ENCODE results near the gene TIMM10B. TPM values are rescaled to one million over a fixed set of nuclear protein-coding genes. Genes with fewer than 3 reads are reported as not detected.

TIMM10B gene
- 10 to 100 TPM; 34.1 to 35.4 TPM for total RNA-seq

- no peaks in the 10 kb centered on the region for H3K27me3 Mint-ChIP-seq (ENCODE audit: low read depth)
- H3K36me3 Mint-ChIP-seq (ENCODE audit: low read depth) = peaks cover 45% of the 10 kb centered on the region
- ChIA-PET POLR2A (interaction anchor here (0.6 to 3.2 kb wide), 23 partner anchors 8 to 202 kb away, joined by 3 to 21 read pairs (median 4); partner anchors contain the start of genes DNHD1, ILK, MRPL17 and RRP8), CTCF (interaction anchor here (0.7 to 4.8 kb wide), 14 partner anchors 9 to 274 kb away, joined by 3 to 39 read pairs (median 4); partner anchors contain the start of gene MRPL17)
- DNase-seq = peak; percentile 99
- H3K9me3 Mint-ChIP-seq (ENCODE audit: insufficient read depth) = no peaks in the 10 kb centered on the region
- H3K4me3 Mint-ChIP-seq = peak within 1 kb of the TSS; percentile 94
- H3K27ac Mint-ChIP-seq = peak within 1 kb of the TSS; percentile 97
- H3K4me1 Mint-ChIP-seq (ENCODE audit: low read depth) = peaks cover 38% of the 10 kb centered on the region
- peak; percentile 96 for ATAC-seq
These were observed at the start of gene TIMM10B, which contains the start of gene ARFIP2 for GRCh38 chr11:6481012-6481923. TSS of gene TIMM10B (plus strand) at chr11:6481501. CDS start at chr11:6481517, 16 bp downstream. TSS of gene ARFIP2 (minus strand) at chr11:6481331. CDS start at chr11:6480421, 910 bp downstream.

GRCh38 chr11:6431861-6432260, 49.4 kb upstream of the TIMM10B start:
- Mint-ChIP-seq H3K4me1 (ENCODE audit: low read depth) (peaks cover 6% of the 10 kb centered on the region), H3K27ac (no peak overlapping the region), H3K4me3 (no peak overlapping the region), H3K36me3 (ENCODE audit: low read depth) (no peaks in the 10 kb centered on the region), H3K9me3 (ENCODE audit: insufficient read depth) (no peaks in the 10 kb centered on the region), H3K27me3 (ENCODE audit: low read depth) (peaks cover 15% of the 10 kb centered on the region)
- POLR2A ChIA-PET = no interaction called here
- DNase-seq (no peak), ATAC-seq (no peak)
- CTCF ChIA-PET = interaction anchor here (2.2 to 5.4 kb wide), 2 partner anchors 12 to 53 kb away, joined by 13 to 41 read pairs; no protein-coding TSS in a partner anchor

- Mint-ChIP-seq H3K36me3 (ENCODE audit: low read depth) (no peaks in the 10 kb centered on the region), H3K27me3 (ENCODE audit: low read depth) (peaks cover 5% of the 10 kb centered on the region), H3K4me1 (ENCODE audit: low read depth) (peaks cover 6% of the 10 kb centered on the region), H3K9me3 (ENCODE audit: insufficient read depth) (no peaks in the 10 kb centered on the region), H3K4me3 (no peak overlapping the region), H3K27ac (no peak overlapping the region)
- DNase-seq (no peak), ATAC-seq (no peak)
- ChIA-PET POLR2A (no interaction called here), CTCF (interaction anchor here (0.7 to 5.4 kb wide), 4 partner anchors 9 to 56 kb away, joined by 3 to 41 read pairs (median 6); no protein-coding TSS in a partner anchor)
These were observed 47.2 kb upstream of the TIMM10B start for GRCh38 chr11:6433998-6434660.

- CTCF ChIA-PET = interaction anchor here (0.6 to 14.8 kb wide), 11 partner anchors 8 to 94 kb away, joined by 3 to 657 read pairs (median 5); no protein-coding TSS in a partner anchor
- Mint-ChIP-seq H3K4me3 (no peak overlapping the region), H3K36me3 (ENCODE audit: low read depth) (no peaks in the 10 kb centered on the region), H3K27me3 (ENCODE audit: low read depth) (peaks cover 5% of the 10 kb centered on the region), H3K4me1 (ENCODE audit: low read depth) (peaks cover 6% of the 10 kb centered on the region), H3K27ac (no peak overlapping the region), H3K9me3 (ENCODE audit: insufficient read depth) (no peaks in the 10 kb centered on the region)
- no peak for ATAC-seq
- POLR2A ChIA-PET = interaction anchor here (0.7 to 1.2 kb wide), 5 partner anchors 18 to 58 kb away, joined by 3 to 5 read pairs (median 4); partner anchors contain the start of genes ARFIP2 and TIMM10B
- DNase-seq = no peak
These were observed 43.9 kb upstream of the TIMM10B start for GRCh38 chr11:6437423-6437822.

GRCh38 chr11:6437993-6438392, 43.3 kb upstream of the TIMM10B start:
- H3K4me3 Mint-ChIP-seq = no peak overlapping the region
- DNase-seq = peak; percentile 59

GRCh38 chr11:6438979-6439571, 42.2 kb upstream of the TIMM10B start:
- ATAC-seq (peak; percentile 43), DNase-seq (peak; percentile 43)
- Mint-ChIP-seq H3K4me3 (no peak overlapping the region), H3K36me3 (ENCODE audit: low read depth) (no peaks in the 10 kb centered on the region), H3K27me3 (ENCODE audit: low read depth) (no peaks in the 10 kb centered on the region), H3K27ac (no peak overlapping the region), H3K4me1 (ENCODE audit: low read depth) (peaks cover 6% of the 10 kb centered on the region), H3K9me3 (ENCODE audit: insufficient read depth) (no peaks in the 10 kb centered on the region)
- CTCF ChIA-PET = interaction anchor here (0.6 to 14.8 kb wide), 20 partner anchors 9 to 244 kb away, joined by 3 to 657 read pairs (median 4); partner anchors contain the start of genes APBB1, ARFIP2, MRPL17 and SMPD1
- POLR2A ChIA-PET = interaction anchor here (0.9 kb wide), 1 partner anchor 29 kb away, joined by 3 read pairs; no protein-coding TSS in a partner anchor

More at GRCh38 chr11:6437993-6438392, 43.3 kb upstream of the TIMM10B start:
- ChIA-PET POLR2A (interaction anchor here (0.7 to 1.2 kb wide), 5 partner anchors 19 to 59 kb away, joined by 3 to 5 read pairs (median 4); partner anchors contain the start of genes ARFIP2 and TIMM10B), CTCF (interaction anchor here (0.6 to 14.8 kb wide), 16 partner anchors 8 to 87 kb away, joined by 3 to 657 read pairs (median 5); partner anchors contain the start of gene APBB1)
- Mint-ChIP-seq H3K27me3 (ENCODE audit: low read depth) (peaks cover 5% of the 10 kb centered on the region), H3K4me1 (ENCODE audit: low read depth) (peaks cover 6% of the 10 kb centered on the region), H3K9me3 (ENCODE audit: insufficient read depth) (no peaks in the 10 kb centered on the region), H3K36me3 (ENCODE audit: low read depth) (no peaks in the 10 kb centered on the region), H3K27ac (no peak overlapping the region)
- peak; percentile 67 for ATAC-seq

DNA sequence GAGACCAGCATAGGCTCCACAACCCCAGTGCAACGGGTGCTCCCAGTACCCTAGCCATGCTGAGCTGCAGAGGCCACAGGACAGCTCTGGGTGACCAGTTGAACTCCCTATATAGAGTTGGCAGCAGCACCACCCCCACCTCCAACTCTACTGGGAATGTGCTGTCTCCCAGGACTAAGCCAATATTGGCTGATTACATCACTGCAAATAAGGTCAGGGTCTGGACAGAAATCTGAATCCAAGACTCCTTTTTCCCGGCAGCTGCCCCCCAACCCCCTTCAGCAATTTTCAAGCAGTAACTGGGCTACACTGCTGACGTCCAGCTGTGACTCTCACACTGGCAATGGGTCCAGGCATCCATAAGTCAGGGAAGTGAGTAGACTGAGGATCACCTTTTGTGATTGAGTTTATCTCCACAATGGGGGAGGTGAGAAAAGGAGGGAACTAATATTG, 40.4 kb upstream of the TIMM10B start, which contains the start of gene HPX:
Gene HPX, minus strand, starts transcription at position 82 of the 453 bp plus-strand sequence. Its CDS starts 24 bp downstream, at position 58.
- POLR2A ChIA-PET = interaction anchor here (1.2 kb wide), 1 partner anchor 62 kb away, joined by 4 read pairs; no protein-coding TSS in a partner anchor
- ATAC-seq (no peak), DNase-seq (no peak)
- no peaks in the 10 kb centered on the region for H3K36me3 Mint-ChIP-seq (ENCODE audit: low read depth)
- H3K9me3 Mint-ChIP-seq (ENCODE audit: insufficient read depth) = no peaks in the 10 kb centered on the region
- CTCF ChIA-PET = interaction anchor here (0.9 to 14.8 kb wide), 12 partner anchors 15 to 242 kb away, joined by 3 to 657 read pairs (median 5); partner anchors contain the start of genes APBB1, MRPL17 and SMPD1
- H3K27ac Mint-ChIP-seq = no peak within 1 kb of the TSS
- peaks cover 3% of the 10 kb centered on the region for H3K4me1 Mint-ChIP-seq (ENCODE audit: low read depth)
- H3K4me3 Mint-ChIP-seq = no peak within 1 kb of the TSS
- H3K27me3 Mint-ChIP-seq (ENCODE audit: low read depth) = peaks cover 8% of the 10 kb centered on the region

DNA sequence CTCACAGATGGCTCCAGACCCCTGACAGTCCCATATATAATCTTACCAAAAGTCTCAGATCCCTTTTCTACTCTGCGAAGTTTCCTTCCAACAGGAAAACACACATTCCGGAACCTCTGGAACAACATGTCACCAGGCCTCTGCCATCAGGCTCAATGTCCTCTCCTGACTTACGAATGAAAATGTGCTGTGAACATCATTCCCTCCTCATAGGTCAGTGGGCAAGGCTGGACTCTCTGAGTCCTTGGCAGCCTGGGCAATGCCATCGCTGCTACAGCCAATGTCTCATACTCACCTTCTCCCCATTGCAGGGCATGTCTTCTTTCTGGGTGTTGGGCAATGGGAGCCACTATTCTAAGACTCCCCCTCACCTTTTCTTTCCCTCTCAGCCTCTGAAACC, 38.9 kb upstream of the TIMM10B start:
- ChIA-PET CTCF (interaction anchor here (1.0 to 14.8 kb wide), 10 partner anchors 12 to 241 kb away, joined by 3 to 657 read pairs (median 12); partner anchors contain the start of genes APBB1, ARFIP2, MRPL17 and TIMM10B), POLR2A (interaction anchor here (1.2 kb wide), 1 partner anchor 63 kb away, joined by 4 read pairs; no protein-coding TSS in a partner anchor)
- Mint-ChIP-seq H3K4me1 (ENCODE audit: low read depth) (no peaks in the 10 kb centered on the region), H3K27me3 (ENCODE audit: low read depth) (peaks cover 12% of the 10 kb centered on the region), H3K4me3 (no peak overlapping the region), H3K9me3 (ENCODE audit: insufficient read depth) (no peaks in the 10 kb centered on the region), H3K36me3 (ENCODE audit: low read depth) (no peaks in the 10 kb centered on the region), H3K27ac (no peak overlapping the region)
- no peak for DNase-seq
- no peak for ATAC-seq

DNA sequence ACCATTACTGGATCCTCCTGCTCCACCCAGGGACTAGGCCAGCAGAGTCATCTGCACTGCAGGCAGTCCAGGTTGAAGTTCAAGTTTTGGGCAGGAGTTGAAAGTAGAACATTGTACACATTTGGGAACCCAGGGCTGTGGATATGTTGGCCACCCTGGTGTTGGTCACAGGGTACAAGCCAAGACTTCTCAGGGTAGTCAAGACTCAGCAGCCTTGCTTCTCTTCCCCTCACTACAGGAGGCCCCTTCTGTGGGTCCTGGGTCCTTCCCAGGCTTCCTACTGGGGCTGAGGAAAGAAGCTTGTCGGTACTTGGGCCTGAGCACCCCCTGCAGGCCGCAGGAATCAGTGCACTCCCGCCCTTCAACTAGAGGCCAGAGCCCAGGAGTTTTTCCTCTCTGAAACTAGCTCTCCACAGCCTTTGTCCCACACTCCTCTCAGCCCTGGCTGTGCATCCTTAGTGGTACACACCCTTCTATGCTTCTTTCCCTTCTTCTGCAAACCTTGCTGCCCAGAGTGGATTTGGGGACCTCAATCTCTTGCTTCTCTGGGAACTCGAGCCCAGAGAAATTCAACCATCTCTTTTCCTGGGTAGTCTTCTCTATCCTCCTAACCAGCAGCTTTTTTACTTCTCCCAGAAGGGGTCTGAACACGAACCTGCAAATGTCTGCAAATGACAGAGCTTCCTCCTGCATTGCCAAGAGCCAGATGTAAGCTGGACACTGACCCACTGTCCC, 37.9 kb upstream of the TIMM10B start:
- Mint-ChIP-seq H3K4me1 (ENCODE audit: low read depth) (no peaks in the 10 kb centered on the region), H3K4me3 (no peak overlapping the region), H3K9me3 (ENCODE audit: insufficient read depth) (no peaks in the 10 kb centered on the region), H3K27me3 (ENCODE audit: low read depth) (peaks cover 12% of the 10 kb centered on the region), H3K27ac (no peak overlapping the region), H3K36me3 (ENCODE audit: low read depth) (no peaks in the 10 kb centered on the region)
- DNase-seq (peak; percentile 69), ATAC-seq (peak; percentile 89)
- ChIA-PET POLR2A (interaction anchor here (0.8 to 2.2 kb wide), 2 partner anchors 62 to 65 kb away, joined by 4 to 12 read pairs; no protein-coding TSS in a partner anchor), CTCF (interaction anchor here (0.6 to 14.8 kb wide), 50 partner anchors 8 to 299 kb away, joined by 3 to 657 read pairs (median 6); partner anchors contain the start of genes APBB1, ARFIP2, SMPD1 and TIMM10B)

DNA sequence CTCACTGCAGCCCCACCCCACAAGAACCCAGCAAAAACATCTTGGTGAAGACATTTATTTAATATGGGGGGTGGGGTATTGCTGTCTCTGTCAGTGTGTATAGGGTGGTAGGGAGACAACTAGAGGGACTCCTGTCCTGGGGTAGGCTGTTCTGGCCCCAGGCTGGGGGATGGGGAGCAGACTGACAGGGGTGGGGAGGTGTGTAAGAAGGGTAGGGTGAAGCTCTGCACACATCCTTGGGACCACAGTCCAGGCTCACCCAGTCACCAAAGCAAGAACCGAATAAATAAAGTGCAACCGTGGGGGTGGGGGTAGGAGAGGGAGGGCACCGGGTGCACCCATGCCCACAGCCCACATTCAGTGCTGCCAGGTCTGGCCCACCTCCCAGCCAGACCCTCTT, 32.7 kb upstream of the TIMM10B start:
- peaks cover 12% of the 10 kb centered on the region for H3K27me3 Mint-ChIP-seq (ENCODE audit: low read depth)
- no peaks in the 10 kb centered on the region for H3K9me3 Mint-ChIP-seq (ENCODE audit: insufficient read depth)
- POLR2A ChIA-PET = no interaction called here
- DNase-seq = no peak
- no peak overlapping the region for H3K4me3 Mint-ChIP-seq
- H3K4me1 Mint-ChIP-seq (ENCODE audit: low read depth) = no peaks in the 10 kb centered on the region
- H3K27ac Mint-ChIP-seq = no peak overlapping the region
- H3K36me3 Mint-ChIP-seq (ENCODE audit: low read depth) = no peaks in the 10 kb centered on the region
- CTCF ChIA-PET = interaction anchor here (0.6 to 14.8 kb wide), 3 partner anchors 9 to 290 kb away, joined by 3 to 657 read pairs (median 3); no protein-coding TSS in a partner anchor
- ATAC-seq = no peak
